ENCODE measurements around the gene MTOR.

Gene MTOR

GRCh38 chr1:11214698-11215380 lies 47.5 kb downstream of the MTOR start:
- Mint-ChIP-seq H3K4me1 (ENCODE audit: low read depth) (no peaks in the 10 kb centered on the region), H3K27me3 (no peaks in the 10 kb centered on the region), H3K4me3 (no peak overlapping the region), H3K9me3 (ENCODE audit: low read depth) (no peaks in the 10 kb centered on the region), H3K27ac (no peak overlapping the region), H3K36me3 (peaks cover 7% of the 10 kb centered on the region)

DNA sequence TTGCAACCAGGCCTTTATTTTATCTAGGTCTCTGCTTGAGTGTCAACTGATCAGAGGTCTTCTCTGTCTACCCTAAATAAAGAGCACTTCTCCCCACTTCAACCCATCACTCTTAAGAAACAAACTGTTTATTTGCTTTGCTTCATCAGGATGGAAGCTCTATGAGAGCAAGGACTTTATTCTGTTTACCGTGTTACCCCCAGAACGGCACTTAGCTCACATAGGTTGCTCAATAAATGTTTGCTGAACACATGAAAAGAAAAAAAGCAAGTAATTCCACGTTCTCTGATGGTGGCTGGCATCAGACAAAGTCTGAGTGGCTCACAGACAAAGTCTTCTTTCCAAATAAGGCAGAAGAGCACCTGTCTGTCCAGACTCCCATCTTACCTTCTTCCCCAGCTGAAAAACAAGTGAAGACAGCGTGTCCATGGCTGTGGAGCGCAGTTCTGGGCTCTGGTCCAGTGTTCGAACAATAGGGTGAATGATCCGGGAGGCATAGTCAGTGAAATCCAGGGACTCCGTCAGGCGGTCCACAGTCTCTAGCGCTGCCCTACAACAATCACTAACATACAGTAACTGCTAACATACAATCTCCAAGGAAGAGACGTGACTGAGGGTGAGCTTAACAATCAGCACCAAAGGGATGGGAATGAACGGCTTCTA lies 50.3 kb downstream of the MTOR start:
- Mint-ChIP-seq H3K36me3 (peaks cover 5% of the 10 kb centered on the region), H3K27me3 (no peaks in the 10 kb centered on the region), H3K4me3 (no peak overlapping the region), H3K27ac (no peak overlapping the region), H3K9me3 (ENCODE audit: low read depth) (no peaks in the 10 kb centered on the region), H3K4me1 (ENCODE audit: low read depth) (no peaks in the 10 kb centered on the region)

DNA sequence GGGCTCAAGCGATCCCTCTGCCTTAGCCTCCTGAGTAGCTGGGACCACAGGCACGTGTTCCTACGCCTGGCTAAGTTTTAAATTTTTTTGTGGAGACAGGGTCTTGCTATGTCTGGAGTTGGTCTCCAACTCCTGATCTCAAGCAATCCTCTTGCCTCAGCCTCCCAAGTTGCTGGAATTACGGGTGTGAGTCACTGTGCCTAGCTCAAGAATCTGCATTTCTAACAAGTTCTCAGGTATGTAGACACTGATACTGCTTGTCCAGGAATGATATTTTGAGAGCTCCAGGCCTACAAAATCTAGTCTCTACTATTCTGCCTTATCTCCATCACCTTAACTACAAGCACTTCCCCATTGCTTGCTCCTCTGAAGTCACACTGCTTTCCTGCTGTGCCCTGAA lies 50.9 kb downstream of the MTOR start:
- Mint-ChIP-seq H3K9me3 (ENCODE audit: low read depth) (no peaks in the 10 kb centered on the region), H3K36me3 (peaks cover 5% of the 10 kb centered on the region), H3K27me3 (no peaks in the 10 kb centered on the region), H3K27ac (no peak overlapping the region), H3K4me3 (no peak overlapping the region), H3K4me1 (ENCODE audit: low read depth) (no peaks in the 10 kb centered on the region)

DNA sequence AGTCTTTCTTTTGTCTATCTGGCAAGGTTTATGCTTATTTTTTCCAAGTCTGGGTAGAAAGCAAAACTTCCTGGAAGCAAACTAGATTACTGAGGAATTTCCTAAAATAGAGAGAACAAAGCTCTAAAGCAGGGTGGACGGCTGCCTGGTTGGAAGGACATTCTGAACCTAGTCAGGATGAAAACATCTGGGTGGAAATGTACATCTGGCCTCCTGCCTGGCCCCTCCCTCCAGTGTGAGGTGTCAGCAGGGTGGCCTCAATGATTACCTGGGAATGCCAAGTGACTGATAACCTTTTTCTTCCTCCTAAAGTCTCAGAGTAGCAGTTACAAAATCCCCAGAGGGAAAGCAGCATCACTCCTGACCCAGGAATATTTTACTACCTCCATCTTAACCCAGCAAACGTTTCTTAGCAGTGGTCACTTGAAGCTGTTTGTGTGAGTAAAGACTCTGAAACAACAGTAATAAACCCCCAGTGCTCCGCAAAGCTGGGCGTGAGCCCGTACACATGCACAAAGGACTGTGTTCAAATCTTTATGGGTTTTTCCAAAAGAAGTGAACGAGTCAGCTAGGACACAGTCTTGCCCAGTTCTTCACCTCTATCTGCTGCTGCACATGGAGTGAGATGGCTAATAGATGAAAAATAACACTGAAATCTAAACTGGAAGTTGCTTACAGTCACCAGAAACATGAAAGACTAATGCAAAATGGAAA lies 54.3 kb downstream of the MTOR start:
- no peaks in the 10 kb centered on the region for H3K9me3 Mint-ChIP-seq (ENCODE audit: low read depth)
- no peak overlapping the region for H3K4me3 Mint-ChIP-seq
- H3K27me3 Mint-ChIP-seq = no peaks in the 10 kb centered on the region
- H3K27ac Mint-ChIP-seq = no peak overlapping the region
- H3K4me1 Mint-ChIP-seq (ENCODE audit: low read depth) = no peaks in the 10 kb centered on the region
- H3K36me3 Mint-ChIP-seq = peaks cover 3% of the 10 kb centered on the region

DNA sequence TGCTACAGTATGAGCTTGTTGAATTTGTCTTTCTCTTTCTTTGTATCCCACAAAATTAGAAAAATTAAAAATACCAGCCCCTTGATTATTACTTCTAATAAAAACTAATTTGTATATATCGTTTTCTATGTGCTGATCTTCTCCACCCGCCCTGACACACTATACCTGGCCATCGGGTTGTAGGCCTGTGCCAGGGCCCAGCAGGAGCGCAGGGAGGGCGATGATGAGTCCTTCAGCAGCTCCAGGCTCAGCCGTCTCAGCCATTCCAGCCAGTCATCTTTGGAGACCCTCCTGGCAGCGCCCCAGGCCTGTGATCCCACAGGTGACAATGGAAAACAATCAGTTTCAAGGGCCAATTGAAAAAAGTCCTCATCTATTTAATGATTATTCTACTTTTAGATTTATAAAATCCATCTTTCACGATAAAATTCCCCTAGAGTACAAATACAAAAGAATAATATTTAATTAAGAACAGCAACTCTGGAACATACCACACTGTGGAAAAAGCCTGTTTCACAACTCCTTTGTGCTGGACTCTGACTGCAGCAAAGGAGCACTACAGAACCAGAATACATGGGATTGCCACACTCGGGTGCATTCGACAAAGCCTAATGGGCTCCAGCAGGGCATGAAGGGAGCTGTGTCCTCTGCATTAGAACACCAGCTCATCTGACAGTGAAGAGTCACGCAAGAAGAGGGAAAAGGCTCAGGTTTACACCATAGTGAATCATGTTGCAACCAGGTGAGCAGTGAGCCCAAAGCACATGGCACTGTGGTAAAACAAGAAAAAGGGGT lies 57.8 kb downstream of the MTOR start:
- H3K9me3 Mint-ChIP-seq (ENCODE audit: low read depth) = no peaks in the 10 kb centered on the region
- H3K4me3 Mint-ChIP-seq = no peak overlapping the region
- no peak overlapping the region for H3K27ac Mint-ChIP-seq
- H3K36me3 Mint-ChIP-seq = peaks cover 7% of the 10 kb centered on the region
- no peaks in the 10 kb centered on the region for H3K27me3 Mint-ChIP-seq
- no peaks in the 10 kb centered on the region for H3K4me1 Mint-ChIP-seq (ENCODE audit: low read depth)

GRCh38 chr1:11198851-11199594 lies 63.3 kb downstream of the MTOR start:
- Mint-ChIP-seq H3K36me3 (peaks cover 10% of the 10 kb centered on the region), H3K27ac (no peak overlapping the region), H3K4me3 (no peak overlapping the region), H3K4me1 (ENCODE audit: low read depth) (no peaks in the 10 kb centered on the region), H3K9me3 (ENCODE audit: low read depth) (no peaks in the 10 kb centered on the region), H3K27me3 (no peaks in the 10 kb centered on the region)

DNA sequence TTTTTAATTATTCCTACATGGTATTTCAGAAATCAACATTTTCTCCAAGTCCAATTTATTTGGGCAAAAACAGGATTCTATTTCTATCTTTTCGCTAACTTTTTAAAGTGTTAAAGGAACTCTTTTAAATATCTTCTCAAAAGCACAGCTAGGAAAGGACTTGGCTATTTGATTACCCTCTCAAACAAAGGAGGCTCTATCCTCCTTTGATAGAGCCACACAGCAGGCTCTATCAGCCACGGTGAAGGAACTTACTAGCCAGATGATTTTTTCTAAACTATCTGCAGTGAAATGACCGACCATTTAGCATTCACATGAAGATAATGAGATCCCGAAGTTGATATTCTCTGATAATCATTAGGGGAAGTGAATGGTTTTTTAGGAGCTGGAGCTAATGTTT lies 64.1 kb downstream of the MTOR start:
- no peak overlapping the region for H3K27ac Mint-ChIP-seq
- no peaks in the 10 kb centered on the region for H3K4me1 Mint-ChIP-seq (ENCODE audit: low read depth)
- H3K9me3 Mint-ChIP-seq (ENCODE audit: low read depth) = no peaks in the 10 kb centered on the region
- no peaks in the 10 kb centered on the region for H3K27me3 Mint-ChIP-seq
- H3K4me3 Mint-ChIP-seq = no peak overlapping the region
- peaks cover 6% of the 10 kb centered on the region for H3K36me3 Mint-ChIP-seq

DNA sequence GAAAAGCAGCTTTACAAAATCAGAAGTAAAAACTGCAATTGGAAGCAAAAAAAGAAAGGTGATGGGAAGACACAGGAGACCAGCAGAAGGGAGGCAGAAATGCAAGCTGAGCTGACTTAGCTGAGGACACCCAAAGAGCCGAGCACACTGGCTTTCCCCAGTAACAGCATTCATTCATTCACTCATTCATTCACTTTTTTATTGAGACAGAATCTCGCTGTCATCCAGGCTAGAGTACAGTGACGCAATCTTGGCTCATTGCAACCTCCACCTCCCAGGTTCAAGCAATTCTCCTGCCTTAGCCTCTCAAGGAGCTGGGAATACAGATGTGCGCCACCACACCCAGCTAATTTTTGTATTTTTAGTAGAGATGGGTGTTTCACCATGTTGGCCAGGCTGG lies 65.0 kb downstream of the MTOR start:
- H3K36me3 Mint-ChIP-seq = peaks cover 6% of the 10 kb centered on the region
- H3K4me3 Mint-ChIP-seq = no peak overlapping the region
- no peak overlapping the region for H3K27ac Mint-ChIP-seq
- no peaks in the 10 kb centered on the region for H3K4me1 Mint-ChIP-seq (ENCODE audit: low read depth)
- no peaks in the 10 kb centered on the region for H3K9me3 Mint-ChIP-seq (ENCODE audit: low read depth)
- H3K27me3 Mint-ChIP-seq = no peaks in the 10 kb centered on the region

GRCh38 chr1:11196945-11197344 lies 65.4 kb downstream of the MTOR start:
- no peak overlapping the region for H3K4me3 Mint-ChIP-seq
- peaks cover 6% of the 10 kb centered on the region for H3K36me3 Mint-ChIP-seq
- no peaks in the 10 kb centered on the region for H3K9me3 Mint-ChIP-seq (ENCODE audit: low read depth)
- no peaks in the 10 kb centered on the region for H3K27me3 Mint-ChIP-seq
- H3K27ac Mint-ChIP-seq = no peak overlapping the region
- H3K4me1 Mint-ChIP-seq (ENCODE audit: low read depth) = no peaks in the 10 kb centered on the region

DNA sequence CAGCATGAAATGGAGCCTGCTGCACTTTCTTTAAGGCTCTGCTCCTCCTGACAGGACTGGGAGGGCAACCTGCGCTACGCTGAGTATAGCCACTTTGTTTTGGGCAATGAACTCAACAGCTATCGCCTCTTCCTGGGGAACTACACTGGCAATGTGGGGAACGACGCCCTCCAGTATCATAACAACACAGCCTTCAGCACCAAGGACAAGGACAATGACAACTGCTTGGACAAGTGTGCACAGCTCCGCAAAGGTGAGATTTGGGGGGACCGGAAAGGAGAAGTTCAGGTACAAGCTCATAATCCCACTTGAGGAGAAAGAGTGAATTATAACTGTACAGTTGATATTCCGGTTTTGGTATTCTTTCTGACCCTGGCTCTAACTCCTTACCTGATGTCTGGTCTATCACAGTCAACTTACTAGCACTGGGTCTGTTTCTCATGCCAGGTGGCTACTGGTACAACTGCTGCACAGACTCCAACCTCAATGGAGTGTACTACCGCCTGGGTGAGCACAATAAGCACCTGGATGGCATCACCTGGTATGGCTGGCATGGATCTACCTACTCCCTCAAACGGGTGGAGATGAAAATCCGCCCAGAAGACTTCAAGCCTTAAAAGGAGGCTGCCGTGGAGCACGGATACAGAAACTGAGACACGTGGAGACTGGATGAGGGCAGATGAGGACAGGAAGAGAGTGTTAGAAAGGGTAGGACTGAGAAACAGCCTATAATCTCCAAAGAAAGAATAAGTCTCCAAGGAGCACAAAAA lies 67.8 kb downstream of the MTOR start:
- Mint-ChIP-seq H3K4me1 (ENCODE audit: low read depth) (no peaks in the 10 kb centered on the region), H3K36me3 (peaks cover 3% of the 10 kb centered on the region), H3K27me3 (no peaks in the 10 kb centered on the region), H3K4me3 (no peak overlapping the region), H3K27ac (no peak overlapping the region), H3K9me3 (ENCODE audit: low read depth) (no peaks in the 10 kb centered on the region)

- Mint-ChIP-seq H3K4me3 (no peak overlapping the region), H3K27ac (no peak overlapping the region), H3K36me3 (peaks cover 3% of the 10 kb centered on the region), H3K4me1 (ENCODE audit: low read depth) (no peaks in the 10 kb centered on the region), H3K27me3 (no peaks in the 10 kb centered on the region), H3K9me3 (ENCODE audit: low read depth) (no peaks in the 10 kb centered on the region)
Measured at GRCh38 chr1:11193376-11193775, 69.0 kb downstream of the MTOR start.

GRCh38 chr1:11188858-11189451 lies 73.4 kb downstream of the MTOR start, which contains the start of gene ANGPTL7:
Gene ANGPTL7, plus strand, starts transcription at chr1:11189355. Its CDS starts 225 bp downstream, at chr1:11189580.
- no peak within 1 kb of the TSS for H3K27ac Mint-ChIP-seq
- H3K9me3 Mint-ChIP-seq (ENCODE audit: low read depth) = no peaks in the 10 kb centered on the region
- peaks cover 3% of the 10 kb centered on the region for H3K36me3 Mint-ChIP-seq
- no peaks in the 10 kb centered on the region for H3K4me1 Mint-ChIP-seq (ENCODE audit: low read depth)
- H3K4me3 Mint-ChIP-seq = no peak within 1 kb of the TSS
- H3K27me3 Mint-ChIP-seq = no peaks in the 10 kb centered on the region

GRCh38 chr1:11188381-11188780 lies 74.0 kb downstream of the MTOR start:
- H3K36me3 Mint-ChIP-seq = peaks cover 3% of the 10 kb centered on the region
- no peak overlapping the region for H3K27ac Mint-ChIP-seq
- no peak overlapping the region for H3K4me3 Mint-ChIP-seq
- H3K27me3 Mint-ChIP-seq = no peaks in the 10 kb centered on the region
- no peaks in the 10 kb centered on the region for H3K4me1 Mint-ChIP-seq (ENCODE audit: low read depth)
- no peaks in the 10 kb centered on the region for H3K9me3 Mint-ChIP-seq (ENCODE audit: low read depth)

Measured in activated naive CD8-positive, alpha-beta T cell (primary cell).